Left renal cortex interstitium (tissue), 4 donors: ENCODE results near the gene STK4. TPM values are rescaled to one million over a fixed set of nuclear protein-coding genes. Genes with fewer than 3 reads are reported as not detected.

Experiments
- DNase-seq, 4 donors: peaks; one replicate each; pipeline ENCODE4 v3.0.0-alpha.2; 2013; ENCODE audit warnings: low read depth in 4 of 4, low spot score in 2 of 4, missing footprints in 1 of 4
- polyA plus RNA-seq, 4 donors: library from polyadenylated mRNA; unstranded; fragments of 120-200 nt; gene quantifications; one replicate each; pipeline ENCODE4 v1.2.1, GENCODE V29; 2013; ENCODE audit not compliant: insufficient read length in 4 of 4

STK4 gene
- polyA plus RNA-seq, 4 donors = 15.5 to 21.1 (median 18.2) TPM

- no peak for DNase-seq
Measured at GRCh38 chr20:44952731-44953130, 13.6 kb upstream of the STK4 start.

- DNase-seq = no peak
Measured at GRCh38 chr20:44954211-44954610, 12.1 kb upstream of the STK4 start.

- no peak for DNase-seq
Measured at GRCh38 chr20:44955270-44955669, 11.0 kb upstream of the STK4 start.

- DNase-seq = no peak
Measured at GRCh38 chr20:44956410-44956809, 9.9 kb upstream of the STK4 start.

- DNase-seq = no peak
Measured at GRCh38 chr20:44958276-44958675, 8.0 kb upstream of the STK4 start.

DNA sequence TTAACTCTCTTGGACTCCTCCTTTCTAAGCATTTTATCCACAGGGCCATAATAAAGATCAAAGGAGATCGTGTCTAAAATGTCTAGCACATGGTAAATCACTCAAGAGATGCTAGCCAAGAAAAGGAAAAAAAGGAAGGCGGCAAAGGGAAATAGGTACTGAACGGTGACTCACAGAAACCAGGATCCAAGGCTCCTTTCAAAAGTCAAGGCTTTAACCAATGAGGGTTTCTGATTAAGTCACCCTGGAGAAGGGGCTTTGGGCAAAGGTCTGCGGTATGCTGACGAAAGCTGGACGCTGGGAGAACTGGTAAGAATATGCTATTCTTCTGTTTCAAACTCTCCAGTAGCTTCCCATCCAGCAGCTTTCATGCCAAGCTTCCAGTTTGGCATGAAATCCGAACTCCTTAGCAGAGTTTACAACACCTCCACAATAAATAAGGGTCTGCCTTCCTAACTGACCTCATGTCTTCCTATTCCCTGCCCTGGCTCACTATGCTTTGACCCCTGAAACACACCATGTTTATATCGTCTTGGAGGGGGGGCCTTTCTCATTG, 7.2 kb upstream of the STK4 start:
- DNase-seq = no peak

- DNase-seq = peak in 2 of 4 donors; percentile 9 to 27
Measured at GRCh38 chr20:44959638-44960102, 6.6 kb upstream of the STK4 start.

GRCh38 chr20:44960103-44960852, 6.0 kb upstream of the STK4 start, which contains the start of gene TOMM34:
TOMM34 (minus strand) TSS chr20:44960397; CDS start chr20:44960333, 64 bp downstream.
- DNase-seq = peak; percentile 65 to 90 (median 80)

- DNase-seq = no peak
Measured at GRCh38 chr20:44961011-44961869, 5.1 kb upstream of the STK4 start.

DNA sequence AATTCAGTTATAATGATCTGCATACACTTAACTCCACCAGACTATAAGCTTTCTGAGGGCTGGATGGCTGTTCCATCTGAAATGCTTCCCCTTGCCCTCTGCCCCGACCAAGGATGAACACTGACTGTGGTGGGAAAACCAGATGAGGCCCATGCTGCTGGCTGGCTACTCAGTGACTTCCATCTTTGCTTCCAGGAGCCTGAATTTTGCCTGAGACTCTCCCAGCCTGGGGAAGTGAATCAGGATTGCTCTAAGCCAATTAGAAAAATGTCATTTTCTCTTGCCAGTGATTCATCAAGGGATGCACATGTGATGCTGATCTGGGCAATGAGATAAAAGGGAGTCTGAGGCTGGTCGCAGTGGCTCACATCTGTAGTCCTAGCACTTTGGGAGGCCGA, 4.4 kb upstream of the STK4 start:
- no peak for DNase-seq

DNA sequence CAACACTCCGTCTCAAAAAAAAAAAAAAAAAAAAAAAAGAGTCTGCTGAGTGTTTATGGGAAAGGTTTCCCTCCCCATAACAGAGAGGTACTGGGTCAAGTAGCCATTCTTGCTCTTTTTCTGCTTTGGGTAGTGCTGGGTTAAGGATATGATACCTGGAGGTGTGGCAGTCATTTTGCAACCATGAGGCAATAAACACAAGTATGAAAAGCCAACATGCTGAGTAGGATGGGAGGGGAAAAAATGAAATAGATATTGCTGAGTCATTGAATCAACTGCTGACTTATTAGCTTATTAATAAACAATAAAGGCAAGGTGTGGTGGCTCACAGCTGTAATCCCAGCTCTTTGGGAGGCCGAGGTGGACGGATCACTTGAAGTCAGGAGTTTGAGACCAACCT, 3.8 kb upstream of the STK4 start:
- DNase-seq = no peak

GRCh38 chr20:44963325-44964215, 2.7 kb upstream of the STK4 start:
- DNase-seq = no peak

GRCh38 chr20:44965651-44966029, 672 bp upstream of the STK4 start:
- no peak for DNase-seq

GRCh38 chr20:44967207-44967807, 995 bp downstream of the STK4 start:
- no peak for DNase-seq

GRCh38 chr20:44969300-44969894, 3.1 kb downstream of the STK4 start:
- DNase-seq = no peak

DNA sequence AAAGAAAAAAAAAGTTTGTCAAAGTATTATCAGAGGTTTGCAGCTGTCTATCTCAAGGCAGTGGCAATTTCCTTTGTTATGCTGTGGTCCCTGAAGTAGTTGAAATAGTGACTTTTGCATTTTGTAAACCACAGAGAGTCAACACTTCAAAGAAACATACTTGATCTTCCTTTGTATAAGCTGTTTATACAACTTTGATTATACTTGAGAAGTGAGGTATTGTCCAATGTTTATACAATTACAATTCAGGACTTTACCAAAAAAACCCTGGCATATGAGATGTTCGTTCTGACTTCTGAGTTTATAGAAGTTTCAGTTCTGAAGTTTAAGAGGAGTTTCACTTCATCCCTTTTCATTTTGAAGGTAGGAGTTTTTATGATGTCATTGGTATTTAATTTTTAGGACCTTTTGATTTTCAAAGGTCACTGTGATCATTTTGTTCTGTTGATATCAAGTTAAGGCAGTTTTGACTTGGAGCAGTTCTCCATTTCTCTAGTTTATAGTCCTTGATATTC, 4.0 kb downstream of the STK4 start:
- no peak for DNase-seq

DNA sequence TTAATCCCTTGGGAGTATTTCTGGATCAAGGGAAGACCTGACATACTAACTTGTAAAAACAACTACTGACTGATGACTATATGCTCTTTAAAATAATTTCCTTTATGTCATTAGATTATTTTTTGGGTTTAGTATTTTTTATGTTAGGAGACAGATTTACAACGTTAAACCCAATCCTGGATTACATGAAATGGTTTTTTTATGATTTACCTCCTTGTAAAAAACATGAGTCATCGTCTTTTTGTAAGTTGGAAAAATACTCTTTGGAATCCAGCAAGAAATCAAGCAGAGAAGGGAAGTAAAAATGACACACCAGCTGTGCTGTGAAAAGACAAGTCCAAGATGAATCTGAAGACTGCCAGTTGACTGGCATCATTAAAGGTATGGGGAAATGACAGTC, 6.7 kb downstream of the STK4 start:
- DNase-seq = no peak

DNA sequence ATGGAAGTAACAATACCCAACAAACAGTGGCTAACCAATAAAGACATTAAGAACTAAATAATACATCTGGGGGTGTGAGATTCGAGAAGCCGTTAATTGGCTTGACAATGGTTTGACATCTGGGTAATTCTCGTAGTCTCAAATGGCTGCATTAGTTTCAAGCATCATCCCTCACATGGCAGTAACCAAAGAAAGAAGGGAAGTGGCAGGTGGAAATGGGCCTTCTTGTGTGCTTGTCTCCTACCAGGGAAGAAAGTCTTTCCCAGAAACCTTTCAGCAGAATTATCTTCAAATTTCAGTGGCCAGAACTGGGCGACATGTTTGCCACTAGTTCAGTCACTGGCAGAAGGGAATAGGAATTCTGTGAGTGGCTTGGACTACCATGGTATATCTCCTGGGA, 10.4 kb downstream of the STK4 start:
- DNase-seq = no peak

- DNase-seq = no peak
Measured at GRCh38 chr20:44979090-44979621, 12.8 kb downstream of the STK4 start.
